GM12872 (cell line): ENCODE results near the gene RALGDS.

ENCODE experiments used
- CTCF ChIP-seq: IDR thresholded peaks from 3 replicates; pipeline ENCODE4 v1.5.1; 2011; ENCODE audit warnings: low read depth, mild to moderate bottlenecking, low read length, moderate library complexity; ENCODE audit not compliant: insufficient read depth

Gene RALGDS

GRCh38 chr9:133108794-133109641, 12.0 kb downstream of the RALGDS start:
- TF ChIP-seq CTCF: no peak

DNA sequence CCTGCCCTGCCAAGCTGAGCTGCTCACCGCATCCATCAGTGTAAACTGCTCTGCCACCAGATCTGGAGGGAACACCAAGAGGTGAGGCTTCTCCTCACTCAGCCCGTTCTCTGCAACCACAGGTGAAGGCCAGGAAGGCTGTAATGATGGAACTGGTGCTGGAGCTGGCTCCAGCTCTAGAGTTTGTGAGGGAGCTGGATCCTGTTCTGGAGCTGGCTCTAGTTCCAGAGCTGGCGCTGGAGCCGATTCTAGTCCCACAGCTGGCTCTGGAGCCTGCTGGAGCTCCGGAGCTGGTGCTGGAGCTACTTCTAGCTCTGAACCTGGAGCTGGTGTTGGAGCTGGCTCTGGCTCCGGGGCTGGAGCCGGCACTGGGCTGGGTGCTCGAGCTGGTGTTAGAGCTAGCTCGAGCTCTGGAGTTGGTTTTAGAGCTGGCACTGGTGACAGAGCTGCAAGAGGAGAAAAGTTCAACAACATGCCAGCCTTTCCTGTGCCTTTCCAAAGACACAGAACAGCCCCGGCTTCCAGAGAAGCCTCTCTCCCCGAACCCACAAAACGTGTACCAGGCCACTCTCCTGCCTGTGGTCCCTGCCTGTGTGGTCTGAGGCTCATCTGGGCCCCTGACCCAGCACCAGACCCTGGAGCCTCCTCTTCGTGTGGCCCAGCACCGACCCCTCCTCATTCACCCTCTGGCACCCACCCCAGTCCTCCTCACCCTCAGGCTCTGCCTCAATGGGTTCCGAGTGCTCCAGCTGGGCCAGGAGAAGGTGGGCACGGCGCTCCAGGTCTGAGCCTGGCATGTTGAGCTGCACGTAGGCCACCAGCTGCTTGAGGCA, 12.9 kb downstream of the RALGDS start:
- TF ChIP-seq CTCF: no peak

- no peak for TF ChIP-seq CTCF
Observed at GRCh38 chr9:133107245-133107722, 13.8 kb downstream of the RALGDS start.

DNA sequence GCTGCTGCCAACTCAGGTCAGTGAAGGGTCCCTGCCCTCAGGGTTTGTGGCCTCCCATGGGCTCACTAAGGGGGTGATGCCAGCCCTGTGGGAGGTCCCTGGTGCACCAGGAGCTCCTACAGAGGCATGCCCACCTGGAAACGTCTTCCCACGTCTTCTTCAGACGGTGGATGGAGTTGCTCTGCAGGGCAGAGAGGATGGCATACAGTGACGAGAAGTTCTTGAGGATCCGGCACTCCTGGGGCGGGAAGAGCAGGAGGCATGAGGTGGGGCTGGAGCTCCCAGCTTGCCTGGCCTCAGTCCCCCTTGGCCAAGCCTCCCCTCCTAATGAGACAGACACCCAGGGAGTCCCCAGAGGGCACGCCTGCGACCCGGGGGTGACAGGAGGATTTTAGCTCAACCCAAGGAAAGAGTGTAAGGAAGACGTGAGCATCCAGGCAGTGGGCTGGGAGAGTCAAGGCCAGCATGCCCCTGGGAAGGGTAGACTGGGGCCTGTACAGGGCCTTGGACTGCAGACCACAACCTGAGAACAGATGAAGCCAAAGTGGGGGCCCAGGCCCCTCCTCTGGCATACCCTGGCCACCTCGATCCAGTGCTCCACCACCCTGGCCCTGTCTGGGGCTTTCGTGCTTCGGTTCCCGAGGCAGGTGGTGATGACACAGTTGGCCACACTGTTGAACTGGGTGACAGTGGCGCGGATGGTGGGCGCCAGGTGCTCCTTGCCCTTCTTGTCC, 14.4 kb downstream of the RALGDS start:
- no peak for TF ChIP-seq CTCF

DNA sequence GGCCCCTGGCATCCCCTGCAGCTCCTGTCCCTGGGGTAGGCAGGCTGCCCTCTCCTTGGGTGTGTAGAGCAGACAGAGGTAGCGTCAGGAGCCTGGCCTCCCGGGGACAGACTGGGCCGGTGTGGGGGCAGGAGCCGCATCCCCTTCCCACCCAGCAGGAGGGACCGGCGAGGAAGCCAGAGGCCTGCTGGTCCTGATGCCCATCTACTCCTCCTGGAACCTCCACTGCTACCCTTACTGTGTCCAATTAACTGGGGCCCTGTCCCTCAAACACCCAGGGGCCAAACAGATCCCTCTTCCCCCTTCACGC, 15.6 kb downstream of the RALGDS start:
- TF ChIP-seq CTCF: no peak

DNA sequence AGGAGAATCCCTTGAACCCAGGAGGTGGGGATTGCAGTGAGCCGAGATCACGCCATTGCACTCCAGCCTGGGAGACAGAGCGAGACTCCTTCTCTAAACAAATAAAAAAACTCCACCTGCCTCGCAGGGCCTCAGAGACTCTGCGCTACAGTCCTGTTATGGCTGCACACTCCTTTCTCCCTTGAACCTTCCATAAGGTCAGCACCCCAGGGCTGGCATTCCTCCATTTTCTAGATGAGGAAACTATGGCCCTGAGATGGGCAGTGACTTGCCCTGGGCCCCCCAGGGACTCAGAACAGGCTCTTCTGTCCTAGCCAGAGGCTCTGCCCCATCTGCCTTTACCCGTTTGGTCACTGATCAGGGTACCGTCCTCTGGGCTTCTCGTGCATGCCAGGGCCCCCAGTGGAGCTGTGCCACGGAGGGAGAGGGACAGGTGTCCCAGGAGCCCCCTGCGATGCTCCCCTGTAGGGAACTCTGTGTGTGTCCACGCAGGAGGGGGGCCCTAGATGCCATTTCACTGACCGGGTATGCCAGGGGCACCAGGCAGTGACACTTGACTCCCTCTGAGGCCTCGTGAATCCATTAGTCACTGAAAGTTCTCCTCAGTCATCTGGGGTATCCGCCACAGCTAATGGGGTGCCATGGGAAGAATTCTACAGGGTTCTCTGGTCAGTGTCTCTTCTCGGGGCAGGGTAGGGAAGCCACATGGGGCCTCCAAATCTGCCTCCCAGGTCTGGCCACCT, 16.2 kb downstream of the RALGDS start:
- no peak for TF ChIP-seq CTCF
